ENCODE measurements around the gene OTC.

Gene OTC

DNA sequence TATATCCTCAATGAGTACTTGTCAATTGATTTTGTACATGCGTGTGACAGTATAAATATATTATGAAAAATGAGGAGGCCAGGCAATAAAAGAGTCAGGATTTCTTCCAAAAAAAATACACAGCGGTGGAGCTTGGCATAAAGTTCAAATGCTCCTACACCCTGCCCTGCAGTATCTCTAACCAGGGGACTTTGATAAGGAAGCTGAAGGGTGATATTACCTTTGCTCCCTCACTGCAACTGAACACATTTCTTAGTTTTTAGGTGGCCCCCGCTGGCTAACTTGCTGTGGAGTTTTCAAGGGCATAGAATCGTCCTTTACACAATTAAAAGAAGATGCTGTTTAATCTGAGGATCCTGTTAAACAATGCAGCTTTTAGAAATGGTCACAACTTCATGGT is at the start of gene OTC:
Gene OTC, plus strand, starts transcription at position 243 of the 400 bp plus-strand sequence. Its CDS starts 93 bp downstream, at position 336.
- POLR2A ChIA-PET: no interaction called here
- no peak for DNase-seq (ENCODE audit: extremely low spot score)
- TF ChIP-seq, protein P1, sequence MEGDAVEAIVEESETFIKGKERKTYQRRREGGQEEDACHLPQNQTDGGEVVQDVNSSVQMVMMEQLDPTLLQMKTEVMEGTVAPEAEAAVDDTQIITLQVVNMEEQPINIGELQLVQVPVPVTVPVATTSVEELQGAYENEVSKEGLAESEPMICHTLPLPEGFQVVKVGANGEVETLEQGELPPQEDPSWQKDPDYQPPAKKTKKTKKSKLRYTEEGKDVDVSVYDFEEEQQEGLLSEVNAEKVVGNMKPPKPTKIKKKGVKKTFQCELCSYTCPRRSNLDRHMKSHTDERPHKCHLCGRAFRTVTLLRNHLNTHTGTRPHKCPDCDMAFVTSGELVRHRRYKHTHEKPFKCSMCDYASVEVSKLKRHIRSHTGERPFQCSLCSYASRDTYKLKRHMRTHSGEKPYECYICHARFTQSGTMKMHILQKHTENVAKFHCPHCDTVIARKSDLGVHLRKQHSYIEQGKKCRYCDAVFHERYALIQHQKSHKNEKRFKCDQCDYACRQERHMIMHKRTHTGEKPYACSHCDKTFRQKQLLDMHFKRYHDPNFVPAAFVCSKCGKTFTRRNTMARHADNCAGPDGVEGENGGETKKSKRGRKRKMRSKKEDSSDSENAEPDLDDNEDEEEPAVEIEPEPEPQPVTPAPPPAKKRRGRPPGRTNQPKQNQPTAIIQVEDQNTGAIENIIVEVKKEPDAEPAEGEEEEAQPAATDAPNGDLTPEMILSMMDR (IDR thresholded peaks at IDR 0.05; ENCODE audit: control extremely low read depth, extremely low read depth, low read depth, missing control alignments): no peak
- CTCF ChIA-PET: no interaction called here

- POLR2A ChIA-PET: no interaction called here
- TF ChIP-seq, protein P1 (IDR thresholded peaks at IDR 0.05; ENCODE audit: control extremely low read depth, extremely low read depth, low read depth, missing control alignments): no peak
- DNase-seq (ENCODE audit: extremely low spot score): no peak
- CTCF ChIA-PET: interaction anchor here (1.0 to 2.5 kb wide), 3 partner anchors 18 to 30 kb away, joined by 3 to 11 read pairs (median 3); no protein-coding TSS in a partner anchor
Measured at GRCh38 chrX:38304010-38304409, 48.4 kb upstream of the OTC start.

DNA sequence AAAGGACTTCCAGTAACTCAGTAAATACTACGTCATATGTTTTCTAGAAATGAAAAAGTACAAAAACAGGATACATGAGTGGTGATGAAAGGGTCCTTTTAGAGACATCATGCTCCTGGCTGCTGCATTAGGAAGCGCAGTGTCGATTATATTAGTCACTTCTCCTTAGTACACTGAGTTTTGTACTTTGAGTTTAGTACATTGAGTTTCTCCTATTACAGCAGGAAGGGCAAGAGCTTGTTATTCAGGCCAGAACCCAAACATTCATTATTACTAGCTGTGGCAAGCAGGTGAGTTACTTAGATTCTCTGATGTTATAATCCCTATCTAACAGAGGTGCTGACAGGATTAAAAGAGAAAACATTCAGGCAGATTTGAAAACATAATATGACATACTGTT is 46.4 kb upstream of the OTC start:
- ChIA-PET POLR2A (no interaction called here), CTCF (interaction anchor here (0.7 kb wide), 1 partner anchor 14 kb away, joined by 3 read pairs; no protein-coding TSS in a partner anchor)
- TF ChIP-seq, protein P1 (IDR thresholded peaks at IDR 0.05; ENCODE audit: control extremely low read depth, extremely low read depth, low read depth, missing control alignments): no peak
- DNase-seq (ENCODE audit: extremely low spot score): no peak

GRCh38 chrX:38311743-38312142 is 40.7 kb upstream of the OTC start:
- no peak for DNase-seq (ENCODE audit: extremely low spot score)
- POLR2A ChIA-PET: no interaction called here
- TF ChIP-seq, protein P1 (IDR thresholded peaks at IDR 0.05; ENCODE audit: control extremely low read depth, extremely low read depth, low read depth, missing control alignments): no peak
- CTCF ChIA-PET: no interaction called here

- POLR2A ChIA-PET: no interaction called here
- TF ChIP-seq, protein P1 (IDR thresholded peaks at IDR 0.05; ENCODE audit: control extremely low read depth, extremely low read depth, low read depth, missing control alignments): no peak
- no peak for DNase-seq (ENCODE audit: extremely low spot score)
- CTCF ChIA-PET: no interaction called here
Measured at GRCh38 chrX:38312436-38312835, 40.0 kb upstream of the OTC start.

DNA sequence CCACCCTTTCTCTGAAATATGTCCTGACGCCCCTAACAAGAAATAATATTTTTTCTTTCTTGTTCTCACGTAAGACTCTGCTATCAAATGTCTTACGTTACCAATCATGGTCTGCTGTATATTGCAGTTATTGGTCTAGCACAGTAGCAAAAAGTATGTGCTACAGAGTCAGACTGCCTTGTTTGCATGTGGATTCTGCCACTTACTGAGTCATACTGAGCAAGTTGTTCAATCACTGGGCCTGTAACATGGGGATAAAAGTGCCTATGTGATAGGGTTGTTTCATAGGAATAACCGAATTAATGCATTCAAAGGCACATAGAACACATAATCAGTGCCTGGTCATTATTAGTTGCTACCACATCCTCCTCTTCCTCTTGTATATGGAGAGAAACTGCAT is 39.2 kb upstream of the OTC start:
- POLR2A ChIA-PET: no interaction called here

More for the DNA sequence above, 39.2 kb upstream of the OTC start:
- DNase-seq (ENCODE audit: extremely low spot score): no peak
- TF ChIP-seq, protein P1 (IDR thresholded peaks at IDR 0.05; ENCODE audit: control extremely low read depth, extremely low read depth, low read depth, missing control alignments): no peak
- CTCF ChIA-PET: no interaction called here

Measured in GM10248 (cell line).